ENCODE results near the gene CSMD2. TPM values are rescaled to one million over a fixed set of nuclear protein-coding genes. Genes with fewer than 3 reads are reported as not detected.

Gene CSMD2
- total RNA-seq, 4 donors from 2014 or later, result 8.6 TPM; not detected in 3

- Histone ChIP-seq H3K4me1 (no peaks in the 10 kb centered on the region), H3K4me3 (no peak overlapping the region), H3K27me3 (no peaks in the 10 kb centered on the region), H3K36me3 (no peaks in the 10 kb centered on the region), H3K9me3 (no peaks in the 10 kb centered on the region), H3K27ac (no peak overlapping the region)
- no peak for DNase-seq
- TF ChIP-seq CTCF (IDR thresholded peaks at IDR 0.05), result no peak
- TF ChIP-seq POLR2A (IDR thresholded peaks at IDR 0.05), result no peak
- intact Hi-C loops (cut with DNase I; ENCODE audit: low total_unique reads), result no loop called here
These were observed 259.8 kb downstream of the CSMD2 start for GRCh38 chr1:33905241-33905640.

GRCh38 chr1:33903210-33903589 lies 261.8 kb downstream of the CSMD2 start:
- H3K4me1 ChIP-seq, result no peaks in the 10 kb centered on the region
- no peak for DNase-seq
- intact Hi-C loops (cut with DNase I; ENCODE audit: low total_unique reads), result no loop called here
- no peak overlapping the region for H3K4me3 ChIP-seq
- no peaks in the 10 kb centered on the region for H3K9me3 ChIP-seq
- H3K36me3 ChIP-seq, result no peaks in the 10 kb centered on the region
- TF ChIP-seq CTCF (IDR thresholded peaks at IDR 0.05), result no peak
- H3K27me3 ChIP-seq, result no peaks in the 10 kb centered on the region
- H3K27ac ChIP-seq, result no peak overlapping the region

DNA sequence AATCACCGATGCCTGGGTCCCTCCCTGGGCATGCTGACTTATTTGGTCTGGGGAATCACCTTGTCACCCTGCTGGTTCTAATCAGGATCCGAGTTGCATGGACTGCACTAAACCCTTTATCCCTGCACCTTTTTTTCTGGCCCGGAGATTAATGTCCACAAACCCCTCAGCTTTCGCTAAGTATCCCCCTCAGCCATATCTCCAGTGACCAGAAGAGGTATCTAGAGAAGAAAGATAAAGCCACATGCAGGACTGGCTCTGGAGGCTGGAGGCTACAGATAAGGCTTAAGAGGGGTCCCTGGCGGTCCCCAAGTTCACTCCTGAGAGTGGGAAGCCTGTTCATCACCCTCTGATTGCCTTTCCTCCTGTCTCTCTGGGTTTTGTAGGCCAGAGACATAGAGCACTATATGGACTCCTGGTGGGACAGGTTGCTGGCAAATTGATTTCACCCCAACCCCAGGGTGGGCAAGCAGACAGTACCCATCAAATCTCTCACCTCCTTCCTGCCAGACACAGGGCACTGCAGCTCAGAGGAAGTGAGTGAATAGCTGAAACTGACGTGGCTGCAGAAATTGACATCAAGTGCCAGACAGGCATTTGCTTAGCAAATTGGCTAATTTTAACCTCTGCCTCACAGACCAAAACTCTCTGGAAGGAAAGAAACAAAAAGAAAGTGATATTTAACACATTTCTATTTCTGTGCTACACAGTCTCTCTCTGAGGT lies 262.4 kb downstream of the CSMD2 start:
- TF ChIP-seq CTCF (IDR thresholded peaks at IDR 0.05) (no peak), POLR2A (IDR thresholded peaks at IDR 0.05) (no peak)
- H3K27me3 ChIP-seq, result no peaks in the 10 kb centered on the region
- H3K9me3 ChIP-seq, result no peaks in the 10 kb centered on the region
- no peak overlapping the region for H3K27ac ChIP-seq
- DNase-seq, result no peak
- intact Hi-C loops (cut with DNase I; ENCODE audit: low total_unique reads), result no loop called here
- H3K36me3 ChIP-seq, result no peaks in the 10 kb centered on the region
- H3K4me1 ChIP-seq, result no peaks in the 10 kb centered on the region
- no peak overlapping the region for H3K4me3 ChIP-seq

DNA sequence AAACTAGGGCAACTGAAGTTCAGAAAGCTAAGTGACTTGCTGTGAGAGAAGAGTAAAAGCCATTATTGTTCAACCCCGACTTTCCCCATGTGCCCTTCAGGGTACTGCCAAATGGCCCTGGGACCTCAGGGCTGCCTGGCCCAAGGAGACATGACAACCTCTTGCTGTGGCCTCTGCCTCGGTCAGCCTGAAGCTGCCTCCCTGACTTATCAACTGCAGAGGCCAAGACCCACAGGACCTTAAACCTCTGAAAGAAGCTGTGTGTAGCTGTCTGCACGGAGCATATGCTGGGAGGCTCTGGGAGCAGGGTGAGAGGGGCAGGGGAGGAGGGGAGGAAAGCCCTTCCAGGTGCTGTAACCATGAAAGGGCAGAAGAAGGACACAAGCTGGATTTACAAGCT lies 265.3 kb downstream of the CSMD2 start:
- no peak for DNase-seq
- intact Hi-C loops (cut with DNase I; ENCODE audit: low total_unique reads), result no loop called here
- H3K9me3 ChIP-seq, result no peaks in the 10 kb centered on the region
- no peaks in the 10 kb centered on the region for H3K27me3 ChIP-seq
- no peaks in the 10 kb centered on the region for H3K36me3 ChIP-seq
- TF ChIP-seq CTCF (IDR thresholded peaks at IDR 0.05) (no peak), POLR2A (IDR thresholded peaks at IDR 0.05) (no peak)
- H3K4me3 ChIP-seq, result no peak overlapping the region
- no peaks in the 10 kb centered on the region for H3K4me1 ChIP-seq
- no peak overlapping the region for H3K27ac ChIP-seq

DNA sequence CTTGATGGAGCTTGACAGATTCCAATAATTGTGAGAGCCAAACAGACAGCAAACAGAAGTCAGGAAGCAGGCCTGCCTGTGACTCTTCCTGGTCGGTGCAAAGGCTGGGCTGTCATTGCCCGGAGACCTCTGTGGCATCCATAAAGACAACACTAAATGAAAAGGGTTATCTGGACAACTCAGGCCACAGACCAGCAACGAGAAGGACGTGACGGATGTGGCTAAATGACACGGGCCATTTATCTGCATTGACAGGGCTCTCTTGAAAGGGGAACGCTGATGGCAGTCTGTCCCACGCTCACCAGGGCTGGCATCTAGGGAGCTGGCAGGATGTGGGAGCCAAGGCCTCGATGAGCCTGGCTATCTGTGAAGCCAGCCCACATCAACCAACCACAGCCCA lies 266.1 kb downstream of the CSMD2 start:
- H3K4me3 ChIP-seq, result no peak overlapping the region
- no peak for DNase-seq
- TF ChIP-seq POLR2A (IDR thresholded peaks at IDR 0.05), result no peak
- TF ChIP-seq CTCF (IDR thresholded peaks at IDR 0.05), result no peak
- H3K27ac ChIP-seq, result no peak overlapping the region
- H3K27me3 ChIP-seq, result no peaks in the 10 kb centered on the region
- no peaks in the 10 kb centered on the region for H3K4me1 ChIP-seq
- no peaks in the 10 kb centered on the region for H3K9me3 ChIP-seq
- no peaks in the 10 kb centered on the region for H3K36me3 ChIP-seq
- intact Hi-C loops (cut with DNase I; ENCODE audit: low total_unique reads), result no loop called here
